Lung (tissue), 12 donors: ENCODE data around the gene B9D2. TPM values are rescaled to one million over a fixed set of nuclear protein-coding genes. Genes with fewer than 3 reads are reported as not detected.
A peak's percentile ranks its signal among the peaks of the same experiment; 100 is the strongest.

Experiments
- ATAC-seq: fragments of 200-7000 bp; cut with Tn5 transposase; one replicate; pipeline ENCODE4 v1.9.1; 2020; ENCODE audit warnings: moderate number of reproducible peaks; ENCODE audit not compliant: insufficient read depth, low FRiP score
- DNase-seq, 3 donors: peaks; one replicate each; pipeline ENCODE4 v3.0.0-alpha.2; 2013 to 2017
- H3K27ac ChIP-seq, 2 donors: one replicate each; pipeline ENCODE4 v1.5.1; 2013; ENCODE audit warnings: mild to moderate bottlenecking in 2 of 2, moderate library complexity in 2 of 2, control low read depth in 1 of 2, inconsistent platforms in 1 of 2, low read depth in 1 of 2, low read length in 1 of 2
- H3K27me3 ChIP-seq, 3 donors: one replicate each; pipeline ENCODE4 v1.5.1; 2013; ENCODE audit warnings: low read length in 2 of 3; ENCODE audit not compliant: control insufficient read depth in 3 of 3, insufficient read depth in 3 of 3
- H3K36me3 ChIP-seq, 4 donors: one replicate each; pipeline ENCODE4 v1.5.1; 2013; ENCODE audit warnings: low read length in 4 of 4, mild to moderate bottlenecking in 1 of 4, moderate library complexity in 1 of 4; ENCODE audit not compliant: control insufficient read depth in 4 of 4, insufficient read depth in 4 of 4
- H3K4me1 ChIP-seq, 5 donors: one replicate each; pipeline ENCODE4 v1.5.1; 2013; ENCODE audit warnings: low read length in 5 of 5, mild to moderate bottlenecking in 2 of 5, moderate library complexity in 1 of 5; ENCODE audit not compliant: control insufficient read depth in 5 of 5, insufficient read depth in 5 of 5
- H3K4me3 ChIP-seq: one replicate; pipeline ENCODE4 v1.5.1; 2013; ENCODE audit warnings: mild to moderate bottlenecking, control low read depth, moderate library complexity
- H3K9ac ChIP-seq, 2 donors: one replicate each; pipeline ENCODE4 v1.5.1; 2013; ENCODE audit warnings: low read length in 2 of 2, control low read depth in 1 of 2; ENCODE audit not compliant: insufficient read depth in 1 of 2
- H3K9me3 ChIP-seq, 4 donors: one replicate each; pipeline ENCODE4 v1.5.1; 2013; ENCODE audit warnings: low read length in 3 of 4, mild to moderate bottlenecking in 1 of 4, moderate library complexity in 1 of 4; ENCODE audit not compliant: control insufficient read depth in 4 of 4, insufficient read depth in 3 of 4
- WGBS, 2 donors: extraction: QIAGEN DNeasy Blood & Tissue Kit; methylation state at CpG; one replicate each; pipeline ENCODE4 v1.1.7; 2013; 5-methylcytosine and 5-hydroxymethylcytosine counted together
- polyA plus RNA-seq, 2 donors: library from polyadenylated mRNA; stranded (reverse); fragments of 200-250 nt; gene quantifications; one replicate each; pipeline ENCODE4 v1.2.1, GENCODE V29; 2013
- total RNA-seq, 2 donors: library from RNA; depleted of rRNA in 1 of 2; stranded (reverse); fragments of >200 nt in 1 of 2; gene quantifications; one replicate each; pipeline ENCODE4 v1.2.1, GENCODE V29; 2014 to 2021
- TF ChIP-seq, protein P1 (sequence below): IDR thresholded peaks from 2 replicates; pipeline ENCODE4 v1.5.1; 2012; ENCODE audit warnings: mild to moderate bottlenecking; ENCODE audit errors: control extremely low read depth, extremely low read depth
- donor health status: control.
- donor health status: control.
- donor health status: Bipolar disorder and iron deficiency.
- donor health status: healthy.
- donor health status: DM: yes; HTN: yes; CAD: no.

Gene B9D2
- total and polyA plus RNA-seq, 4 donors, result 10.2 to 18.6 (median 14.0) TPM

DNA sequence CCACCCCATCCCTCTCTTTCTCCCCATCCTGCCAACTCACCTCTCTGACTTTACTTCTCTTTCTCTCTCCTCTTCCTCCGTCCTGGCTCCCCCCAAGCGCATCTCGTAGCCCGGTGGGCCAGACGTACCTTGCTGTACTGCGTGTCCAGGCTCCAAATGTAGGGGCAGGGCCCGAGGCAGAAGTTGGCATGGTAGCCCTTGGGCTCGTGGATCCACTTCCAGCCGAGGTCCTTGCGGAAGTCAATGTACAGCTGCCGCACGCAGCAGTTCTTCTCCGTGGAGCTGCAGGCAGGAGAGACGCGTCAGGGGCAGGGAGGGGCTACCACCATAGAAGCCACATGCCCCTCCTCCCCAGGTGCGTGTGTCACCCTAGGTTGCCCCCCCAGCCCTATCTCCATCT is 31.9 kb downstream of the B9D2 start:
- H3K9ac ChIP-seq, result no peak overlapping the region
- H3K4me1 ChIP-seq, result peaks cover 0 to 21% (median 10%) of the 10 kb centered on the region in 5 donors
- WGBS, 2 donors, result 94 to 97% methylated on average over 16 of the region's 16 CpGs
- TF ChIP-seq, protein P1, sequence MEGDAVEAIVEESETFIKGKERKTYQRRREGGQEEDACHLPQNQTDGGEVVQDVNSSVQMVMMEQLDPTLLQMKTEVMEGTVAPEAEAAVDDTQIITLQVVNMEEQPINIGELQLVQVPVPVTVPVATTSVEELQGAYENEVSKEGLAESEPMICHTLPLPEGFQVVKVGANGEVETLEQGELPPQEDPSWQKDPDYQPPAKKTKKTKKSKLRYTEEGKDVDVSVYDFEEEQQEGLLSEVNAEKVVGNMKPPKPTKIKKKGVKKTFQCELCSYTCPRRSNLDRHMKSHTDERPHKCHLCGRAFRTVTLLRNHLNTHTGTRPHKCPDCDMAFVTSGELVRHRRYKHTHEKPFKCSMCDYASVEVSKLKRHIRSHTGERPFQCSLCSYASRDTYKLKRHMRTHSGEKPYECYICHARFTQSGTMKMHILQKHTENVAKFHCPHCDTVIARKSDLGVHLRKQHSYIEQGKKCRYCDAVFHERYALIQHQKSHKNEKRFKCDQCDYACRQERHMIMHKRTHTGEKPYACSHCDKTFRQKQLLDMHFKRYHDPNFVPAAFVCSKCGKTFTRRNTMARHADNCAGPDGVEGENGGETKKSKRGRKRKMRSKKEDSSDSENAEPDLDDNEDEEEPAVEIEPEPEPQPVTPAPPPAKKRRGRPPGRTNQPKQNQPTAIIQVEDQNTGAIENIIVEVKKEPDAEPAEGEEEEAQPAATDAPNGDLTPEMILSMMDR, result no peak
- H3K27me3 ChIP-seq, result no peaks in the 10 kb centered on the region
- no peaks in the 10 kb centered on the region for H3K9me3 ChIP-seq
- H3K27ac ChIP-seq, result no peak overlapping the region
- peaks cover 0 to 11% (median 2%) of the 10 kb centered on the region in 4 donors for H3K36me3 ChIP-seq
- no peak overlapping the region for H3K4me3 ChIP-seq
- no peak for DNase-seq
- ATAC-seq, result no peak

DNA sequence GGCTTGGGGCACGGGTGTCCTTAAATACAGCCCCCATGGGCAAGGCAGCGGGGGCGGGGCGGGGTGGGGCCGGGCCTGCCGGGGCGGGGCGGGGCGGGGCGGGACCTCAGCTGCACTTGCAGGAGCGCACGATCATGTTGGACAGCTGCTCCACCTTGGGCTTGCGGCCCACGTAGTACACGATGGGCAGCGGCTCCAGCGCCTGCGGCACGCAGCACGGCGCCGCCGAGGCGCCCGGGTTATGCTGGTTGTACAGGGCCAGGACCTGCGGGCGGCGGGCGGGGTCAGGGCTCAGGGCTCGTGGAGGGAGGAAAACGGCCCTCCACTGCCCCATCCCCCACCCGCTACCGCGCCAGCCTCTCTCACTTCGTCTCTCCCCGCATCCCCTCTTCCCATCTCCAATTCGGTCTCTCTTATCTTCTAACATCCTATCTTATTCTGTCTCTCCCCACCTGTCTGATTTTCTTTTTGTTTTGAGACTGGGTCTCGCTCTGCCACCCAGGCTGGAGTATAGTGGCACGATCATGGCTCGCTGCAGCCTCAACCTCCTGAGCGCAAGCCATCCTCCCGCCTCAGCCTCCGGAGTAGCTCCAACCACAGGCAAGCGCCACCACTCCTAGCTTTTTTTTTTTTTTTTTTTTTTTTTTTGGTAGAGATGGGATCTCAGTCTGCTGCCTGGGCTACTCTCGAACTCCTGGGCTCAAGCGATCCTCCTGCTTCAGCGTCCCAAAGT is 32.8 kb downstream of the B9D2 start:
- H3K27ac ChIP-seq, result no peak overlapping the region

DNA sequence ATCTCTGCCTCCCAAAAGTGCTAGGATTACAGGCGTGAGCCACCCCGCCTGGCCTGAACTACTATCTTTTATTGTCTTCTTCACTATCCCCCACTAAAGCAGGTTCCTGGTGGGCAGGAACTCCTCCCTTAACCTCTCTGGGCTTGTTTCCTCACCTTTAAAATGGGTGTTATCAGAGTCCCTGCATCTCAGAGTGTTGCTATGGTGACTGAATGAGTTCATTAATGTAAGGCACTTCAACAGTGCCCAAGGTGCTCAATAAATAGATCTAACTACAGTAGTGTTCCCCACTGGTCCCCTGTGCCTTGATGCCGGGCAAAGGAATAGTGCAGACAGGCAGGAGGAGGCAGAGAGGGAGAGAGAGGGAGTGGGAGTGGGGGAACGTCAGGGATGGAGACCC is 33.5 kb downstream of the B9D2 start:
- ATAC-seq (no peak), DNase-seq (no peak)
- Histone ChIP-seq H3K4me1 (peaks cover 0 to 30% (median 16%) of the 10 kb centered on the region in 5 donors), H3K27me3 (no peaks in the 10 kb centered on the region), H3K27ac (no peak overlapping the region), H3K9me3 (no peaks in the 10 kb centered on the region), H3K4me3 (no peak overlapping the region), H3K9ac (no peak overlapping the region), H3K36me3 (peaks cover 0 to 11% (median 0%) of the 10 kb centered on the region in 4 donors)
- WGBS, 2 donors, result 83 to 96% methylated on average over 4 of the region's 4 CpGs
- TF ChIP-seq, protein P1, result no peak

More for the DNA sequence above, 32.8 kb downstream of the B9D2 start:
- ATAC-seq, result no peak
- Histone ChIP-seq H3K36me3 (peaks cover 0 to 11% (median 0%) of the 10 kb centered on the region in 4 donors), H3K27me3 (no peaks in the 10 kb centered on the region), H3K4me3 (no peak overlapping the region), H3K4me1 (peaks cover 0 to 25% (median 10%) of the 10 kb centered on the region in 5 donors), H3K9me3 (no peaks in the 10 kb centered on the region), H3K9ac (no peak overlapping the region)
- TF ChIP-seq, protein P1, result no peak
- no peak for DNase-seq
- 78 to 88% methylated on average over 36 to 47 of the region's 47 CpGs for WGBS, 2 donors

DNA sequence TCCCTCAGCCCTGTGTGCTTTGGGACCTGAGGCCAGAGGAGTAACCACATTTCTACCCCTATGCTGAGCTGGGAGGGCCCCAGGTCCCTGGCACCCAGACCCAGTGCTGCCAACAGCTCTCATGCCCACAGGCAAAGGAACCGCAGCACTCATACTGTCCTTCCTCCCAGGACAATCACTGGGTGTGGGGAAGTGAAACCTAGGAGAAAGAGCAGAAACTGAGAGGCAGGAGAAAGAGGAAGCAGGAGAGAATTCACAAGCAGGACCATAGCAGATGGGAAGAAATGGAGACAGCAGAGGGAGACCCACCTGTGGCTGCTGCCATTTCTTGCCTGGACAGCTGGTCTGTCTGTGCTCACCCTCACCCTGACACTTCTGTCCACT is 35.1 kb downstream of the B9D2 start:
- Histone ChIP-seq H3K4me1 (peaks cover 0 to 40% (median 23%) of the 10 kb centered on the region in 5 donors), H3K27me3 (no peaks in the 10 kb centered on the region), H3K36me3 (peaks cover 0 to 11% (median 0%) of the 10 kb centered on the region in 4 donors), H3K9ac (no peak overlapping the region), H3K9me3 (no peaks in the 10 kb centered on the region), H3K4me3 (no peak overlapping the region), H3K27ac (peak overlapping the region in 1 of 2 donors; percentile 91)
- no peak for ATAC-seq
- TF ChIP-seq, protein P1, result no peak
- WGBS, 2 donors, result 0 to 48% methylated on average over 1 of the region's 1 CpG
- no peak for DNase-seq
